HepG2 (cell line): ENCODE results near the gene RPS6KA5. TPM values are rescaled to one million over a fixed set of nuclear protein-coding genes. Genes with fewer than 3 reads are reported as not detected.

ENCODE experiments used
- ATAC-seq: fragments of 200-7000 bp; cut with Tn5 transposase; 3 replicates; pipeline ENCODE4 v1.9.1; 2020; ENCODE audit warnings: mild to moderate bottlenecking, moderate library complexity
- BruUV-seq: library from RNA; stranded (reverse); fragments of 400-500 nt; replicated peaks from 2 replicates; lab custom pipeline; 2021; lab: Mats Ljungman, UMichigan
- CTCF ChIA-PET: fragments of 300-600 bp; formaldehyde crosslinking; extraction: SDS; loops from one replicate; lab custom pipeline; 2021; ENCODE audit warnings: low total read pairs, inconsistent platforms, low intra/inter-chr PET ratio; lab: Yijun Ruan, JAX
- POLR2A ChIA-PET: fragments of 350-600 bp; sonication (Branson Sonifier 250); formaldehyde crosslinking; loops from one replicate; lab custom pipeline; 2020; ENCODE audit warnings: antibody characterized with exemption, inconsistent platforms; lab: Yijun Ruan, JAX
- DNase-seq: peaks from one replicate; pipeline ENCODE4 v3.0.0-alpha.2; 2015; ENCODE audit warnings: low spot score
- FAIRE-seq: peaks from 3 replicates; lab custom pipeline; 2011; peaks lifted over from hg19 to GRCh38; lab: Jason Lieb, UNC
- H2AFZ ChIP-seq: one replicate; pipeline ENCODE4 v1.6.1; 2011; ENCODE audit warnings: low read length, inconsistent platforms
- H3K27ac ChIP-seq: fragments of 300-600 bp; 3 replicates; pipeline ENCODE4 v1.8.0; 2011; ENCODE audit warnings: mixed run types, mild to moderate bottlenecking, mixed read lengths, low read length, inconsistent platforms; ENCODE audit not compliant: insufficient read depth; ENCODE audit errors: extremely low read length
- H3K27me3 ChIP-seq, 2 experiments: fragments of 200-600 bp in 1 of 2; 2 replicates in 1 of 2; 3 replicates in 1 of 2; pipeline versions ENCODE4 v1.6.0 to v1.8.0; 2011; ENCODE audit warnings: low read length in 2 of 2, mild to moderate bottlenecking in 2 of 2, moderate library complexity in 2 of 2, inconsistent platforms in 1 of 2; ENCODE audit not compliant: insufficient read depth in 2 of 2, control insufficient read depth in 1 of 2
- H3K36me3 ChIP-seq, 2 experiments: fragments of 200-600 bp in 1 of 2; replicated peaks in 1 of 2; 2 replicates in 1 of 2; 3 replicates in 1 of 2; pipeline versions ENCODE4 v1.5.1 to v1.8.0; 2011; ENCODE audit warnings: low read length in 2 of 2, inconsistent platforms in 1 of 2; ENCODE audit not compliant: insufficient read depth in 2 of 2, control insufficient read depth in 1 of 2
- H3K4me1 ChIP-seq: 2 replicates; pipeline ENCODE4 v1.5.1; 2012; ENCODE audit warnings: low read length, inconsistent platforms; ENCODE audit not compliant: insufficient read depth
- H3K4me2 ChIP-seq: 2 replicates; pipeline ENCODE4 v1.6.0; 2011; ENCODE audit warnings: low read depth, low read length, inconsistent platforms
- H3K4me3 ChIP-seq, 3 experiments: fragments of 200-600 bp in 1 of 3; sonication (generic), shearing (Covaris generic) in 1 of 3; replicated peaks in 1 of 3; 2 replicates each; pipeline ENCODE4 v1.5.1; 2011 to 2016; ENCODE audit warnings: low read length in 3 of 3, inconsistent platforms in 2 of 3, low read depth in 2 of 3, mild to moderate bottlenecking in 2 of 3, control low read depth in 1 of 3, mixed read lengths in 1 of 3; ENCODE audit not compliant: insufficient read depth in 1 of 3
- H3K79me2 ChIP-seq: one replicate; pipeline ENCODE4 v1.6.1; 2011; ENCODE audit warnings: low read length, inconsistent platforms; ENCODE audit not compliant: insufficient read depth
- H3K9ac ChIP-seq: 2 replicates; pipeline ENCODE4 v1.6.0; 2011; ENCODE audit warnings: mild to moderate bottlenecking, low read depth, low read length, inconsistent platforms; ENCODE audit not compliant: insufficient read depth
- H3K9me3 ChIP-seq: 2 replicates; pipeline ENCODE4 v1.5.1; 2012; ENCODE audit warnings: mild to moderate bottlenecking, low read length
- H4K20me1 ChIP-seq: 2 replicates; pipeline ENCODE4 v1.6.0; 2011; ENCODE audit warnings: inconsistent platforms, mild to moderate bottlenecking, low read length, moderate library complexity; ENCODE audit not compliant: insufficient read depth
- CSRNP1 ChIP-seq: sonication (generic); formaldehyde crosslinking; IDR thresholded peaks from 2 replicates; pipeline ENCODE4 v1.8.1; 2023; ENCODE audit warnings: mild to moderate bottlenecking, missing genetic modification reagents
- ERF ChIP-seq: IDR thresholded peaks from 2 replicates; pipeline ENCODE4 v1.6.1; 2018; ENCODE audit warnings: missing biosample characterization, missing genetic modification reagents
- GMEB1 ChIP-seq: sonication (generic); formaldehyde crosslinking; IDR thresholded peaks from 2 replicates; pipeline ENCODE4 v1.5.1; 2020; ENCODE audit warnings: missing genetic modification reagents, mild to moderate bottlenecking, borderline replicate concordance
- HNRNPL ChIP-seq: fragments of 200-400 bp; formaldehyde crosslinking; IDR thresholded peaks from 2 replicates; pipeline ENCODE4 v1.6.1; 2017; ENCODE audit warnings: mild to moderate bottlenecking, low read depth, low read length
- ISX ChIP-seq: sonication (generic); formaldehyde crosslinking; conservative IDR thresholded peaks from 2 replicates; pipeline ENCODE4 v1.5.0; 2020; ENCODE audit warnings: missing genetic modification reagents
- MYC ChIP-seq: sonication (generic); formaldehyde crosslinking; IDR thresholded peaks from 2 replicates; pipeline ENCODE4 v1.9.0; 2021; ENCODE audit warnings: missing genetic modification reagents, borderline replicate concordance
- NFIC ChIP-seq: IDR thresholded peaks from 2 replicates; pipeline ENCODE4 v1.6.1; 2012; ENCODE audit warnings: mild to moderate bottlenecking, low read length, inconsistent platforms
- NRL ChIP-seq: sonication (generic); formaldehyde crosslinking; IDR thresholded peaks from 2 replicates; pipeline ENCODE4 v1.5.0; 2020; ENCODE audit warnings: missing genetic modification reagents, mild to moderate bottlenecking, moderate library complexity, borderline replicate concordance
- RFXANK ChIP-seq: IDR thresholded peaks from 2 replicates; pipeline ENCODE4 v1.6.1; 2016
- THAP11 ChIP-seq: IDR thresholded peaks from 2 replicates; pipeline ENCODE4 v1.6.1; 2016; ENCODE audit warnings: missing biosample characterization, missing genetic modification reagents
- ZBTB26 ChIP-seq: IDR thresholded peaks from 2 replicates; pipeline ENCODE4 v1.6.1; 2016; ENCODE audit warnings: missing compliant biosample characterization, missing genetic modification reagents, borderline replicate concordance
- ZBTB39 ChIP-seq: sonication (generic); formaldehyde crosslinking; IDR thresholded peaks from 2 replicates; pipeline ENCODE4 v1.5.0; 2020; ENCODE audit warnings: missing genetic modification reagents
- ZNF484 ChIP-seq: sonication (generic); formaldehyde crosslinking; IDR thresholded peaks from 2 replicates; pipeline ENCODE4 v1.5.1; 2020; ENCODE audit warnings: mild to moderate bottlenecking, low read depth, missing genetic modification reagents, borderline replicate concordance
- ZNF513 ChIP-seq: sonication (generic); formaldehyde crosslinking; conservative IDR thresholded peaks from 2 replicates; pipeline ENCODE4 v1.5.0; 2020; ENCODE audit warnings: missing genetic modification reagents
- ZNF724P ChIP-seq: sonication (generic); formaldehyde crosslinking; IDR thresholded peaks from 2 replicates; pipeline ENCODE4 v1.8.0; 2022; ENCODE audit warnings: missing genetic modification reagents, borderline replicate concordance
- WGBS: methylation state at CpG from one replicate; pipeline ENCODE4 v1.1.6; 2017; ENCODE audit warnings: low lambda C conversion rate; 5-methylcytosine and 5-hydroxymethylcytosine counted together
- in situ Hi-C: cut with HindIII; loops from 2 replicates; pipeline ENCODE4 v1.10.0; 2017; ENCODE audit warnings: low pct_unique_long_range_greater_than_20kb; ENCODE audit not compliant: extremely low pct_ligation_motif_present
- intact Hi-C: fragments of 100-400 bp; cut with micrococcal nuclease; formaldehyde crosslinking; loops from one replicate; pipeline ENCODE4 v1.10.0; 2022; ENCODE audit not compliant: unreplicated experiment
- polyA plus RNA-seq, 8 experiments: library from polyadenylated mRNA; depleted of rRNA in 3 of 8; stranded (reverse) in 7 of 8; unstranded in 1 of 8; fragments of >200 nt; fragmentation: Illumina TruSeq in 4 of 8; extraction: Trizol in 4 of 8; gene quantifications; 2 replicates each; pipeline versions ENCODE4 v1.2.1 to v1.2.3, GENCODE V29; 2011 to 2016; ENCODE audit warnings: low read depth in 4 of 8, missing spikeins in 1 of 8, mixed read lengths in 1 of 8; ENCODE audit not compliant: insufficient read depth in 1 of 8
- total RNA-seq, 5 experiments: library from RNA; depleted of rRNA; stranded (reverse); fragments of >200 nt; fragmentation: Illumina TruSeq; extraction: Trizol; gene quantifications; 2 replicates each; pipeline ENCODE4 v1.2.3, GENCODE V29; 2016; ENCODE audit warnings: low read depth in 1 of 5

Gene RPS6KA5
- total and polyA plus RNA-seq, 2 of the 13 experiments (the other 11 are each of a cell fraction or from before 2014, with no cell fraction given), result 0.50 to 0.58 TPM

- no peak for TF ChIP-seq ZBTB26 (CRISPR knock-in tag)
Measured at GRCh38 chr14:90924621-90925340, 135.7 kb downstream of the RPS6KA5 start (continued).

GRCh38 chr14:90922141-90922540 is 138.3 kb downstream of the RPS6KA5 start:
- intact Hi-C loops, result no loop called here
- ChIA-PET POLR2A (no interaction called here), CTCF (no interaction called here)
- Histone ChIP-seq H3K4me1 (no peaks in the 10 kb centered on the region), H3K4me2 (no peak overlapping the region), H3K36me3 (no peaks in the 10 kb centered on the region), H3K27me3 (no peaks in the 10 kb centered on the region), H3K79me2 (no peaks in the 10 kb centered on the region), H3K27ac (no peak overlapping the region), H4K20me1 (no peaks in the 10 kb centered on the region), H2AFZ (no peak overlapping the region), H3K9me3 (no peaks in the 10 kb centered on the region), H3K9ac (no peak overlapping the region), H3K4me3 (no peak overlapping the region)
- BruUV-seq, result no TSS peak
- ATAC-seq (no peak), DNase-seq (no peak), FAIRE-seq (no peak)
- in situ Hi-C loops, result no loop called here
- WGBS, result 44% methylated on average over 4 of the region's 4 CpGs
- no peak for TF ChIP-seq GMEB1 (CRISPR knock-in tag)
- no peak for TF ChIP-seq NFIC
- TF ChIP-seq ZNF484 (CRISPR knock-in tag), result no peak
- TF ChIP-seq ISX (CRISPR knock-in tag), result no peak
- TF ChIP-seq ERF (CRISPR knock-in tag), result no peak
- TF ChIP-seq RFXANK, result no peak
- TF ChIP-seq CSRNP1, result no peak
- TF ChIP-seq ZBTB39 (CRISPR knock-in tag), result no peak
- TF ChIP-seq THAP11 (CRISPR knock-in tag), result no peak
- no peak for TF ChIP-seq HNRNPL
- TF ChIP-seq NRL (CRISPR knock-in tag), result no peak
- TF ChIP-seq MYC (CRISPR knock-in tag), result no peak
- no peak for TF ChIP-seq ZNF513 (CRISPR knock-in tag)
- no peak for TF ChIP-seq ZNF724P
